Measurements from ENCODE around the gene UBAC1.

Gene UBAC1

DNA sequence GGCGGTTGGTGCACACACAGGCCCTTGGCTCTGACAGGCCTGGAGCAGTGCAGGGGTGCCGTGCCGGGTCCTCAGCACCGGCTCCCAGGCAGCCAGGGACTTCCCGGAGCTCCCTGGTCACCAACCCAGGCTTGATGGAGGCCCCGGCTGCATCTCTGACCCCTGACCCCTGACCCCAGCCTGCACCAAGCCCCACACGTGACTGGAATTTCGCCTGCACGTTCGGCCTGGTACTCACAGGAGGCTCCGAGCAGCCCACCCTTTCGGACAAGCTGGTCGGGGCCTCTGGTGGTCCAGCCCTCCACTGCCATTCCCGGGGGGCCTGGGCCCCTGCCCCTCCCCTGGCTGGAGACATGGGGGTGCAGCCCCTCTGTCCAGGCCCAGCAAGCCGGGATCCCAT is 25.4 kb upstream of the UBAC1 start:
- Histone ChIP-seq H3K27ac (no peak overlapping the region), H3K4me3 (IDR thresholded peaks at IDR 0.05; ENCODE audit: insufficient read depth, low read depth, low read length) (no peak overlapping the region), H2AFZ (ENCODE audit: low read depth) (no peak overlapping the region), H3K27me3 (ENCODE audit: insufficient read depth, low read depth) (peaks cover 87% of the 10 kb centered on the region), H3K9ac (no peak overlapping the region), H3K4me1 (ENCODE audit: low read depth, poor library complexity, severe bottlenecking) (no peaks in the 10 kb centered on the region), H4K20me1 (ENCODE audit: insufficient read depth) (no peaks in the 10 kb centered on the region), H3K36me3 (ENCODE audit: insufficient read depth) (no peaks in the 10 kb centered on the region), H3K79me2 (ENCODE audit: insufficient read depth, low read depth) (no peaks in the 10 kb centered on the region), H3K4me2 (no peak overlapping the region)
- TF ChIP-seq, protein P1, sequence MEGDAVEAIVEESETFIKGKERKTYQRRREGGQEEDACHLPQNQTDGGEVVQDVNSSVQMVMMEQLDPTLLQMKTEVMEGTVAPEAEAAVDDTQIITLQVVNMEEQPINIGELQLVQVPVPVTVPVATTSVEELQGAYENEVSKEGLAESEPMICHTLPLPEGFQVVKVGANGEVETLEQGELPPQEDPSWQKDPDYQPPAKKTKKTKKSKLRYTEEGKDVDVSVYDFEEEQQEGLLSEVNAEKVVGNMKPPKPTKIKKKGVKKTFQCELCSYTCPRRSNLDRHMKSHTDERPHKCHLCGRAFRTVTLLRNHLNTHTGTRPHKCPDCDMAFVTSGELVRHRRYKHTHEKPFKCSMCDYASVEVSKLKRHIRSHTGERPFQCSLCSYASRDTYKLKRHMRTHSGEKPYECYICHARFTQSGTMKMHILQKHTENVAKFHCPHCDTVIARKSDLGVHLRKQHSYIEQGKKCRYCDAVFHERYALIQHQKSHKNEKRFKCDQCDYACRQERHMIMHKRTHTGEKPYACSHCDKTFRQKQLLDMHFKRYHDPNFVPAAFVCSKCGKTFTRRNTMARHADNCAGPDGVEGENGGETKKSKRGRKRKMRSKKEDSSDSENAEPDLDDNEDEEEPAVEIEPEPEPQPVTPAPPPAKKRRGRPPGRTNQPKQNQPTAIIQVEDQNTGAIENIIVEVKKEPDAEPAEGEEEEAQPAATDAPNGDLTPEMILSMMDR (conservative IDR thresholded peaks at IDR 0.05; ENCODE audit: low read depth, low read length): no peak

DNA sequence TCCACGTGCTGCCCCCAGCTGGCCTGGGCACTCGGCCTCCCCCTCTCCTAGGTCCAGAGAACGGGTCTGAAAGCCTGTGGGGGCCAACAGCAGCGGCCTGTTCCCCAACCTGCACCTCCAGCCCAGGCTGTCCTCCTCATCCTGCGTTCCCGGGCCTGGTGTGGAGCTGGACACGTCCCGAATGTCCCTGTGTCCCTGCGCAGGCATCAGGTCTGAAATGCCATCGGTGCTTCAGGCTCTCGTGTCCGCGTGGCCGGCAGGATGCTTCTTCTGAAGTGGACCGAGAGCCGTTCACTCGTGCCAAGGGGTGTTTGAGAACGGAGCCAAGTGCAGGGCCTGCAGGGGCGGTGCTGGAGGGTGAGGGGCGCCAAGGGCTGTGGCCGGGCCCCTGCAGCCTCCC is 24.7 kb upstream of the UBAC1 start:
- Histone ChIP-seq H3K4me3 (IDR thresholded peaks at IDR 0.05; ENCODE audit: insufficient read depth, low read depth, low read length) (no peak overlapping the region), H3K79me2 (ENCODE audit: insufficient read depth, low read depth) (no peaks in the 10 kb centered on the region), H3K27me3 (ENCODE audit: insufficient read depth, low read depth) (peaks cover 87% of the 10 kb centered on the region), H3K4me1 (ENCODE audit: low read depth, poor library complexity, severe bottlenecking) (no peaks in the 10 kb centered on the region), H3K9ac (no peak overlapping the region), H2AFZ (ENCODE audit: low read depth) (no peak overlapping the region), H4K20me1 (ENCODE audit: insufficient read depth) (no peaks in the 10 kb centered on the region), H3K36me3 (ENCODE audit: insufficient read depth) (no peaks in the 10 kb centered on the region), H3K4me2 (no peak overlapping the region), H3K27ac (no peak overlapping the region)
- TF ChIP-seq, protein P1 (conservative IDR thresholded peaks at IDR 0.05; ENCODE audit: low read depth, low read length): no peak

- Histone ChIP-seq H3K27ac (no peak overlapping the region), H4K20me1 (ENCODE audit: insufficient read depth) (no peaks in the 10 kb centered on the region), H3K27me3 (ENCODE audit: insufficient read depth, low read depth) (peaks cover 91% of the 10 kb centered on the region), H3K4me3 (IDR thresholded peaks at IDR 0.05; ENCODE audit: insufficient read depth, low read depth, low read length) (no peak overlapping the region), H3K4me1 (ENCODE audit: low read depth, poor library complexity, severe bottlenecking) (no peaks in the 10 kb centered on the region), H3K79me2 (ENCODE audit: insufficient read depth, low read depth) (no peaks in the 10 kb centered on the region), H2AFZ (ENCODE audit: low read depth) (no peak overlapping the region), H3K9ac (no peak overlapping the region), H3K36me3 (ENCODE audit: insufficient read depth) (no peaks in the 10 kb centered on the region), H3K4me2 (no peak overlapping the region)
- TF ChIP-seq, protein P1 (conservative IDR thresholded peaks at IDR 0.05; ENCODE audit: low read depth, low read length): no peak
Observed at GRCh38 chr9:135985459-135985774, 24.2 kb upstream of the UBAC1 start.

DNA sequence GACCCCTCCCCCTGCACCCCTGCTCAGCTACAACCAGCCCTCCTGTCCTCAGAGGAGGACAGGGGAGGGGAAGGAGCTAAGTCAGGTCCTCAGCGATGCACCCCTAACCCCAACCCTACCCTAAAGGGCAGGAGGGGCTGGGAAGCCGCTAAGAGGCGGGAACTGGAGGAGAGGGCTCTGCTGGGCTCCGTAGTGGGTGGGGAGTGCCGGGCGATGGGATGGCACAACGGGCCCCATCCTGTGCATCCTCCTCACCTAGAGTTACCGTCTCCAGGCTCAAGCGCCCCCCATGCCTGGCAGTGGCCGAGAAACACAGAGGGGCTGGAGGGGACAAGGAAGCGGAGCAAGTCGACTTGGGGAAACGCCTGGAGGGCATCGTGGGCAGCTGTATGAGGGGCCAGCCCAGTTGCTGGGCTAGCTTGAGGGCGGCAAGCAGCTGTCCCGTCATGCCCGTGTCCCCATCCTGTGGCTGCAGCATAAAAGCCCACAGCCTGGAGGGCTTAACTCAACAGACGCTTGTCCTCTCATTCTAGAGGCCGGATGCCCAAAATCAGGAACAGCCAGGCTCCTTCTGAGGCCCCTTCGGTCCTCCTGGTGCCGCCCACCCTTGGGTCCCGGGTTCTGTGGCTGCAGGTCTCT is 23.0 kb upstream of the UBAC1 start:
- H3K4me3 ChIP-seq (IDR thresholded peaks at IDR 0.05; ENCODE audit: insufficient read depth, low read depth, low read length): no peak overlapping the region
- H3K79me2 ChIP-seq (ENCODE audit: insufficient read depth, low read depth): no peaks in the 10 kb centered on the region
- H4K20me1 ChIP-seq (ENCODE audit: insufficient read depth): no peaks in the 10 kb centered on the region
- H3K36me3 ChIP-seq (ENCODE audit: insufficient read depth): no peaks in the 10 kb centered on the region
- no peak overlapping the region for H3K4me2 ChIP-seq
- H3K9ac ChIP-seq: no peak overlapping the region
- H3K27me3 ChIP-seq (ENCODE audit: insufficient read depth, low read depth): peaks cover 94% of the 10 kb centered on the region
- no peak overlapping the region for H3K27ac ChIP-seq
- H3K4me1 ChIP-seq (ENCODE audit: low read depth, poor library complexity, severe bottlenecking): no peaks in the 10 kb centered on the region
- no peak overlapping the region for H2AFZ ChIP-seq (ENCODE audit: low read depth)
- TF ChIP-seq, protein P1 (conservative IDR thresholded peaks at IDR 0.05; ENCODE audit: low read depth, low read length): no peak

Data from KMS-11 (cell line).